Activated naive CD8-positive, alpha-beta T cell treated with anti-CD3 and anti-CD28 coated beads, Interleukin-2, amount 10 ng/mL, durations not matched to agents 7 days and 5 days (primary cell): Measurements from ENCODE around the gene SETD4. TPM values are rescaled to one million over a fixed set of nuclear protein-coding genes. Genes with fewer than 3 reads are reported as not detected.

Experiments
- total RNA-seq, 2 experiments: library from RNA; stranded (reverse); gene quantifications; one replicate each; pipeline ENCODE4 v1.2.3, GENCODE V29; 2021

Gene SETD4
- total RNA-seq, 2 experiments from 2014 or later, result 20.5 to 29.7 TPM

Other genes with a start within 250 kb of the SETD4 start
- 10 to 100 TPM; 40.7 to 43.8 TPM for gene CBR1, start 9.5 kb upstream of the SETD4 start, total RNA-seq
- 10 to 100 TPM; 14.6 to 14.9 TPM for gene CBR3, start 74.6 kb upstream of the SETD4 start, total RNA-seq
- gene DOP1B, start 96.3 kb upstream of the SETD4 start, total RNA-seq, result 10 to 100 TPM; 24.1 to 27.1 TPM